ENCODE data around the gene MAPK8. TPM values are rescaled to one million over a fixed set of nuclear protein-coding genes. Genes with fewer than 3 reads are reported as not detected.

The MAPK8 gene
- total RNA-seq, 1 donor from 2014 or later: 54.3 TPM

DNA sequence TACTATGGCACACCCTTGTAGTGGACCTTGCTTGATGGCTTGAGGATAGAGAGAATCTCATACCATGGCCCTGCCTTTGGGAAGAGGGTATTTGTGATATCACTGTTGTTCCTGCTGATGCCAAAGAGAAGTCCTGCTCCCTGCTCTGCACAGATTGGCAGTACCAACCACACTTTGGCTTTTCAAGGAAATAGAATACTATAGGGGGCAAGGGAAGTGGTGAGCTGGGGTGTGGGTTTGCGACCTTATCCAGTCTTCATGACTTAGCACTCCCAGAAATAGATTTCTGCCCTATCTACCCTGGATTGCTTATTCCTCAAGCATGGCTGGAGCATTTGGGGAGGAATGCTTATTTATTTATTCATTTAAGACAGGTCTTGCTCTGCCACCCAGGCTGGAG lies 6.8 kb upstream of the MAPK8 start:
- H3K4me1 ChIP-seq: no peaks in the 10 kb centered on the region
- DNase-seq (ENCODE audit: extremely low spot score in 2 of 2): no peak
- TF ChIP-seq POLR2A (IDR thresholded peaks at IDR 0.05) (no peak), POLR2AphosphoS5 (IDR thresholded peaks at IDR 0.05; ENCODE audit: insufficient read depth in 1 of 2, low read depth in 1 of 2) (no peak)
- TF ChIP-seq, protein P1, sequence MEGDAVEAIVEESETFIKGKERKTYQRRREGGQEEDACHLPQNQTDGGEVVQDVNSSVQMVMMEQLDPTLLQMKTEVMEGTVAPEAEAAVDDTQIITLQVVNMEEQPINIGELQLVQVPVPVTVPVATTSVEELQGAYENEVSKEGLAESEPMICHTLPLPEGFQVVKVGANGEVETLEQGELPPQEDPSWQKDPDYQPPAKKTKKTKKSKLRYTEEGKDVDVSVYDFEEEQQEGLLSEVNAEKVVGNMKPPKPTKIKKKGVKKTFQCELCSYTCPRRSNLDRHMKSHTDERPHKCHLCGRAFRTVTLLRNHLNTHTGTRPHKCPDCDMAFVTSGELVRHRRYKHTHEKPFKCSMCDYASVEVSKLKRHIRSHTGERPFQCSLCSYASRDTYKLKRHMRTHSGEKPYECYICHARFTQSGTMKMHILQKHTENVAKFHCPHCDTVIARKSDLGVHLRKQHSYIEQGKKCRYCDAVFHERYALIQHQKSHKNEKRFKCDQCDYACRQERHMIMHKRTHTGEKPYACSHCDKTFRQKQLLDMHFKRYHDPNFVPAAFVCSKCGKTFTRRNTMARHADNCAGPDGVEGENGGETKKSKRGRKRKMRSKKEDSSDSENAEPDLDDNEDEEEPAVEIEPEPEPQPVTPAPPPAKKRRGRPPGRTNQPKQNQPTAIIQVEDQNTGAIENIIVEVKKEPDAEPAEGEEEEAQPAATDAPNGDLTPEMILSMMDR (IDR thresholded peaks at IDR 0.05): no peak
- intact Hi-C loops (cut with DNase I): no loop called here
- no peak overlapping the region for H3K4me3 ChIP-seq
- H3K27ac ChIP-seq: no peak overlapping the region
- H3K36me3 ChIP-seq: no peaks in the 10 kb centered on the region
- no peaks in the 10 kb centered on the region for H3K27me3 ChIP-seq
- no peaks in the 10 kb centered on the region for H3K9me3 ChIP-seq

DNA sequence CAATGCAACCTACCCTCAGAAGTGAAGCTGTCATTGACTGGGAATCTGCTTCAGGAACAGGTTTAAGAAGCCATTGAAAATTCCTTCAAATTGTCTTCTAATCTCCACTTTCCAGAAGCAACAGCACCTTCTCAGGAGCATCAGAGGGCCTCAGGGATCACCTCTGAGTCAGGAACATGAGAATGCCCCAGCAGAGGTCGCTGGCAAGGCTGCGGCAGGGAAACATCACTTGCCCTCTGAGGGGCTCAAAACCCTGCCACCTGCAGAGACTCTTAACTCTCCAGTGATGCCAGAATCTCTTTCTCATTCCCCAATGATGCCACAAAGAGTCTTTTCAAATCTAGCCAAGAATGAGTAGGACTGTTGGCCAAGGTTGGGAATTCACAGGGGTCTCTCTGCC lies 5.9 kb upstream of the MAPK8 start:
- no peak for TF ChIP-seq POLR2A (IDR thresholded peaks at IDR 0.05)
- no peak for TF ChIP-seq POLR2AphosphoS5 (IDR thresholded peaks at IDR 0.05; ENCODE audit: insufficient read depth in 1 of 2, low read depth in 1 of 2)
- TF ChIP-seq, protein P1 (IDR thresholded peaks at IDR 0.05): no peak
- intact Hi-C loops (cut with DNase I): no loop called here

DNA sequence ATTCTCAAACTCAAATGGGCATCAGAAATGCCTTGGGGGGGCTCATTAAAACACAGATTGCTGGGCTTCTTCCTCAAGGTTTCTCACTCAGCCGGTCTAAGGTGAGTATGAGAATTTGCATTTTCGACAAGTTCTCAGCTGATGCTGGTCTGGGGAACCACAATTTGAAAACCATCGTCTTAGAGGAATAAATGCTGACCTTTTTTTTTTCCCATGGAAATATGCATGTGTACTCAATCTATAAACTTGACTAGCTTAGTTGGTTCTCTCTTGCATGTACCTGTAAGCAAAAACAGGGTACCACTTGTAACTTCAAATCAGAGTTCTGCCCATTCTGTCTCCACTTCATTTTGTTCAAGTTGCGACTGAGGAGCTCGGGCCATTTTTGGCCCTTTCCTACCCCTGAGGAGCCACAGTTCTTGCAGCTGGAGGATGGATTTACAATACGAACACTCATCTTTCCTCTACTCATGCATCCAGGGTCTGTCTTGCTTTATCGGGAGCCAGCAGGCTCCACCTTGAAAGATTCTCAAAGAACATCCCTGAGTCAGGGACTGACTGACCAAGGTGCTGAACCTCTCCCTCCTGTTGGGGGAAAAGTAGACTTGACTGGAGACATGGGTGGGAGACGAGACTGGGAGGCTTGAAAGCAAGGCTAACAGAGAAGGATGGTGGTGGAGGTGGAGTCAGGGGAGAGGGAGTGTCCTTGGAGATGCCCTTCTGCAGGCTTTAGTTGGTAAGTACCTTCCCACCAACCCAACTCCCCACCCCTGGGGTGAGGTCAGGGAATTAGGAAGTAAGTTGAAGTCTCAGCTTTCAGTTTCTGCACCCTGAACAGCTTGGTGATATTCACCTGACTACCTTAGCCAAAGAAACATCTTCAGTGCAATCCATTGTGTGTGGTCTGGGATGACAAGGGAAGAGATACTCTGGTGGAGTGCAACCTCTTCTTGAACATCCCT lies 3.7 kb upstream of the MAPK8 start:
- no peak overlapping the region for H3K4me3 ChIP-seq
- no peak overlapping the region for H3K27ac ChIP-seq
- no peak for DNase-seq (ENCODE audit: extremely low spot score in 2 of 2)
- H3K36me3 ChIP-seq: no peaks in the 10 kb centered on the region
- intact Hi-C loops (cut with DNase I): no loop called here
- no peak for TF ChIP-seq POLR2AphosphoS5 (IDR thresholded peaks at IDR 0.05; ENCODE audit: insufficient read depth in 1 of 2, low read depth in 1 of 2)
- no peak for TF ChIP-seq POLR2A (IDR thresholded peaks at IDR 0.05)
- TF ChIP-seq, protein P1 (IDR thresholded peaks at IDR 0.05): no peak
- H3K4me1 ChIP-seq: peaks cover 11% of the 10 kb centered on the region
- H3K9me3 ChIP-seq: no peaks in the 10 kb centered on the region
- no peaks in the 10 kb centered on the region for H3K27me3 ChIP-seq

More for the DNA sequence above, 5.9 kb upstream of the MAPK8 start:
- Histone ChIP-seq H3K9me3 (no peaks in the 10 kb centered on the region), H3K27me3 (no peaks in the 10 kb centered on the region), H3K27ac (no peak overlapping the region), H3K36me3 (no peaks in the 10 kb centered on the region), H3K4me1 (no peaks in the 10 kb centered on the region), H3K4me3 (no peak overlapping the region)
- no peak for DNase-seq (ENCODE audit: extremely low spot score in 2 of 2)

DNA sequence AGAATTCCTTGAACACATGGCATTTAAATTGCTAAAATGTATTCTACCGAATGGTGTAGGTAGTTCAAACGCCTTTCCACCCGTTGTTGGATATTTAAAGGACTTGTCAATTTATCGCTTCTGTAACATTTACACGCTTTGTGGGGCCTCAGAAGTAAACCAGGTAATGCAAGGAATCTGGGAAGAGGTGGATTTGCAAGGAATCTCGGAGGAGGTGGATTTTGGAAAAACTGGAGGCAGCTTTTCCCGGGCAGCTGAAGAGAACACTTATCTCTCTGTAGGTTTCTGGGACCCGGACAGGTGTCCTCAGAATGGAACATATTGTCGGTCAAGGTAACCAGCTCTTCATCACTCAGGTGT lies 592 bp upstream of the MAPK8 start:
- H3K36me3 ChIP-seq: no peaks in the 10 kb centered on the region
- DNase-seq (ENCODE audit: extremely low spot score in 2 of 2): no peak
- intact Hi-C loops (cut with DNase I): no loop called here
- no peak for TF ChIP-seq POLR2A (IDR thresholded peaks at IDR 0.05)
- H3K27ac ChIP-seq: peak overlapping the region; percentile 92
- H3K4me3 ChIP-seq: peak overlapping the region; percentile 70 to 78
- H3K4me1 ChIP-seq: peaks cover 29% of the 10 kb centered on the region
- H3K27me3 ChIP-seq: no peaks in the 10 kb centered on the region
- H3K9me3 ChIP-seq: no peaks in the 10 kb centered on the region

DNA sequence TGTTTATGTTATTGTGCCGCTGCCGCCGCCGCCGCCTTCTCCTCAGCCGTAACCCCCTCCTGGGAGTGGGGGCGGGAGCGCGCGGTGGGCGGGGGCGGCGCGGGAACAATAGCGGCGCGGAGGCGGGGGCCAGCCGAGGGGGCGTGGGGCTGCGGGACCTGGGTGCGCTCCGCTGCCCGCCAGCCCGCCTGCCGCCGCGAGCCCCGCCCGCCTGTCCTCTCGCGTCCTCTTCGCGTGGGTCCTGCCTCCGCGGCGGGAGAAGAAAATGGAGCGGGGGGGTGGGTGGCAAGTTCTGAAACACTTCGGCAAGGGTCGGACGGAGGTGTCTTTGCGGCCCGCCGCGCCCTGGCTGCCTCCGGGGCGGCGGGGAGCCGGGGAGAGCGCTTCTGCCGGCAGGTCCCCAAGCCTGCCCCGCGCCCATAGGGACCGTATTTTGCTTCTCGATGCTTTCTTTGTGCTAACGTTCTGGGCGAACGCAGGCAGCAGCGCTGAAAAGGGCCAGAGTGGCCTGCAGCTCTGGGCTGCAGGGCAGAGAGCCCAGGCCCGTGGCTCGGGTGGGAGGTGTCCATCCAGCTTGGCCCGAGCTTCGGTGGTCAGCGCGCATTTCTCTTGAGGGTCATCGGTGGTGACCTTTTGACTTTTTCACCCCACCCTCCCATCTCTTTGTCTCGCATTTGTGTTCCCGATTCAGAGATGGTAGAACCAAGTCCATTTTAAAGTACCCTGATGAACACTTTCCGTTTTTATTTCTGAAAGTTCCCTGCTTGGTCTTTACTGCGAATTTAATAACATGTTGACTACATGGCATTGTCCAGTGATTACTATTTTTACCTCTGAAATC lies 613 bp downstream of the MAPK8 start:
- intact Hi-C loops (cut with DNase I): no loop called here
- Histone ChIP-seq H3K36me3 (no peaks in the 10 kb centered on the region), H3K9me3 (no peaks in the 10 kb centered on the region), H3K27ac (peak overlapping the region; percentile 92), H3K4me1 (peaks cover 29% of the 10 kb centered on the region), H3K27me3 (no peaks in the 10 kb centered on the region), H3K4me3 (peak overlapping the region; percentile 70 to 78)
- DNase-seq (ENCODE audit: extremely low spot score in 2 of 2): no peak
- TF ChIP-seq, protein P1 (IDR thresholded peaks at IDR 0.05): no peak
- TF ChIP-seq POLR2AphosphoS5 (IDR thresholded peaks at IDR 0.05; ENCODE audit: insufficient read depth in 1 of 2, low read depth in 1 of 2) (peak in 1 of 2 donors; percentile 39), POLR2A (IDR thresholded peaks at IDR 0.05) (no peak)
